T-helper 2 cell treated with Interferon-gamma antibody and Interleukin-4, amounts not matched to agents 5 μg/mL and 100 μg/mL, for 36 hours (primary cell): ENCODE data around the gene FAM229B.
"Not testable (repeated sequence)": the region's sequence is repeated elsewhere in the genome, so short reads cannot be mapped to it uniquely, and the experiment has no call there.

Source experiments
- DNase-seq: peaks from one replicate; pipeline ENCODE4 v3.0.0; 2021; ENCODE audit warnings: low spot score
- H3K27ac Mint-ChIP-seq: one replicate; pipeline ENCODE4 v1.8.0; 2021; ENCODE audit warnings: mild to moderate bottlenecking, mixed read lengths
- H3K27me3 Mint-ChIP-seq: one replicate; pipeline ENCODE4 v1.8.0; 2021; ENCODE audit warnings: low read depth, mixed read lengths
- H3K36me3 Mint-ChIP-seq: one replicate; pipeline ENCODE4 v1.8.0; 2021; ENCODE audit warnings: low read depth, mixed read lengths
- H3K4me1 Mint-ChIP-seq: one replicate; pipeline ENCODE4 v1.8.0; 2021; ENCODE audit warnings: low read depth, mixed read lengths
- H3K4me3 Mint-ChIP-seq: one replicate; pipeline ENCODE4 v1.8.0; 2022; ENCODE audit warnings: mild to moderate bottlenecking, moderate library complexity, mixed read lengths
- H3K9me3 Mint-ChIP-seq: one replicate; pipeline ENCODE4 v1.8.0; 2021; ENCODE audit warnings: mixed read lengths

The FAM229B gene

GRCh38 chr6:112087136-112087911 lies at the start of gene FAM229B, which contains the start of gene TUBE1:
Gene FAM229B, plus strand, starts transcription at chr6:112087591. Its CDS starts 11,693 bp downstream, at chr6:112099284.
Gene TUBE1, minus strand, starts transcription at chr6:112087482. Its CDS starts 48 bp downstream, at chr6:112087434.
- Mint-ChIP-seq H3K27ac (no peak within 1 kb of the TSS), H3K4me3 (no peak within 1 kb of the TSS), H3K36me3 (peaks cover 6% of the 10 kb centered on the region), H3K9me3 (no peaks in the 10 kb centered on the region), H3K4me1 (peaks cover 6% of the 10 kb centered on the region), H3K27me3 (peaks cover 34% of the 10 kb centered on the region)
- peak; percentile 88 for DNase-seq

GRCh38 chr6:112037783-112038216 lies 49.6 kb upstream of the FAM229B start:
- H3K36me3 Mint-ChIP-seq, result no peaks in the 10 kb centered on the region
- no peaks in the 10 kb centered on the region for H3K9me3 Mint-ChIP-seq
- DNase-seq, result peak; percentile 29
- H3K4me1 Mint-ChIP-seq, result peaks cover 52% of the 10 kb centered on the region
- H3K4me3 Mint-ChIP-seq, result no peak overlapping the region
- H3K27me3 Mint-ChIP-seq, result no peaks in the 10 kb centered on the region
- no peak overlapping the region for H3K27ac Mint-ChIP-seq

- Mint-ChIP-seq H3K4me3 (no peak overlapping the region), H3K27me3 (no peaks in the 10 kb centered on the region), H3K4me1 (peaks cover 53% of the 10 kb centered on the region), H3K27ac (no peak overlapping the region), H3K9me3 (no peaks in the 10 kb centered on the region), H3K36me3 (no peaks in the 10 kb centered on the region)
- no peak for DNase-seq
Observed at GRCh38 chr6:112038268-112038667, 49.1 kb upstream of the FAM229B start.

GRCh38 chr6:112038756-112039430 lies 48.5 kb upstream of the FAM229B start:
- Mint-ChIP-seq H3K9me3 (no peaks in the 10 kb centered on the region), H3K4me3 (no peak overlapping the region), H3K27me3 (no peaks in the 10 kb centered on the region), H3K4me1 (peaks cover 49% of the 10 kb centered on the region), H3K27ac (no peak overlapping the region), H3K36me3 (no peaks in the 10 kb centered on the region)
- DNase-seq, result no peak

- H3K4me1 Mint-ChIP-seq, result peaks cover 44% of the 10 kb centered on the region
- H3K27me3 Mint-ChIP-seq, result no peaks in the 10 kb centered on the region
- no peak overlapping the region for H3K4me3 Mint-ChIP-seq
- DNase-seq, result no peak
- H3K27ac Mint-ChIP-seq, result no peak overlapping the region
- H3K9me3 Mint-ChIP-seq, result no peaks in the 10 kb centered on the region
- H3K36me3 Mint-ChIP-seq, result no peaks in the 10 kb centered on the region
Observed at GRCh38 chr6:112039431-112039770, 48.0 kb upstream of the FAM229B start.

- H3K27ac Mint-ChIP-seq, result peak overlapping the region; percentile 23
- H3K4me3 Mint-ChIP-seq, result no peak overlapping the region
- no peak for DNase-seq
- H3K27me3 Mint-ChIP-seq, result no peaks in the 10 kb centered on the region
- no peaks in the 10 kb centered on the region for H3K9me3 Mint-ChIP-seq
- peaks cover 33% of the 10 kb centered on the region for H3K4me1 Mint-ChIP-seq
- no peaks in the 10 kb centered on the region for H3K36me3 Mint-ChIP-seq
Observed at GRCh38 chr6:112040956-112041355, 46.4 kb upstream of the FAM229B start.

GRCh38 chr6:112041535-112041934 lies 45.9 kb upstream of the FAM229B start:
- Mint-ChIP-seq H3K4me3 (no peak overlapping the region), H3K27me3 (no peaks in the 10 kb centered on the region), H3K36me3 (no peaks in the 10 kb centered on the region), H3K27ac (no peak overlapping the region), H3K4me1 (peaks cover 29% of the 10 kb centered on the region), H3K9me3 (no peaks in the 10 kb centered on the region)
- DNase-seq, result no peak

GRCh38 chr6:112043032-112044007 lies 44.1 kb upstream of the FAM229B start:
- Mint-ChIP-seq H3K36me3 (no peaks in the 10 kb centered on the region), H3K27me3 (no peaks in the 10 kb centered on the region), H3K9me3 (no peaks in the 10 kb centered on the region), H3K4me1 (peaks cover 21% of the 10 kb centered on the region), H3K27ac (peak overlapping the region; percentile 99), H3K4me3 (peak overlapping the region; percentile 98)
- peak; percentile 87 for DNase-seq

- Mint-ChIP-seq H3K4me1 (peaks cover 22% of the 10 kb centered on the region), H3K27ac (no peak overlapping the region), H3K36me3 (no peaks in the 10 kb centered on the region), H3K9me3 (no peaks in the 10 kb centered on the region), H3K27me3 (no peaks in the 10 kb centered on the region), H3K4me3 (no peak overlapping the region)
- no peak for DNase-seq
Observed at GRCh38 chr6:112044196-112044595, 43.2 kb upstream of the FAM229B start.

- no peak for DNase-seq
- no peaks in the 10 kb centered on the region for H3K9me3 Mint-ChIP-seq
- no peak overlapping the region for H3K4me3 Mint-ChIP-seq
- no peak overlapping the region for H3K27ac Mint-ChIP-seq
- H3K4me1 Mint-ChIP-seq, result peaks cover 20% of the 10 kb centered on the region
- no peaks in the 10 kb centered on the region for H3K36me3 Mint-ChIP-seq
- no peaks in the 10 kb centered on the region for H3K27me3 Mint-ChIP-seq
Observed at GRCh38 chr6:112044856-112045255, 42.5 kb upstream of the FAM229B start.

GRCh38 chr6:112047523-112047922 lies 39.9 kb upstream of the FAM229B start:
- H3K36me3 Mint-ChIP-seq, H3K27ac Mint-ChIP-seq, H3K9me3 Mint-ChIP-seq, H3K4me3 Mint-ChIP-seq, DNase-seq, H3K27me3 Mint-ChIP-seq: not testable (repeated sequence)
- H3K4me1 Mint-ChIP-seq, result peaks cover 11% of the 10 kb centered on the region

- Mint-ChIP-seq H3K9me3 (no peaks in the 10 kb centered on the region), H3K36me3 (no peaks in the 10 kb centered on the region), H3K4me1 (peaks cover 5% of the 10 kb centered on the region), H3K27me3 (no peaks in the 10 kb centered on the region), H3K27ac (no peak overlapping the region), H3K4me3 (no peak overlapping the region)
- no peak for DNase-seq
Observed at GRCh38 chr6:112049026-112049799, 38.2 kb upstream of the FAM229B start.

- peaks cover 5% of the 10 kb centered on the region for H3K4me1 Mint-ChIP-seq
- no peaks in the 10 kb centered on the region for H3K36me3 Mint-ChIP-seq
- no peak overlapping the region for H3K4me3 Mint-ChIP-seq
- H3K9me3 Mint-ChIP-seq, result no peaks in the 10 kb centered on the region
- DNase-seq, result no peak
- H3K27ac Mint-ChIP-seq, result no peak overlapping the region
- no peaks in the 10 kb centered on the region for H3K27me3 Mint-ChIP-seq
Observed at GRCh38 chr6:112049996-112050395, 37.4 kb upstream of the FAM229B start.
